H9 (cell line): ENCODE data around the gene MIA3. TPM values are rescaled to one million over a fixed set of nuclear protein-coding genes. Genes with fewer than 3 reads are reported as not detected.

ENCODE experiments used
- DNase-seq: peaks from one replicate; pipeline ENCODE4 v3.0.0-alpha.2; 2017
- H2AFZ ChIP-seq: one replicate; pipeline ENCODE4 v1.6.1; 2013; ENCODE audit warnings: mild to moderate bottlenecking, low read length, control low read depth, moderate library complexity
- H2AK5ac ChIP-seq: 2 replicates; pipeline ENCODE4 v1.6.1; 2013; ENCODE audit warnings: low read length, control low read depth, mixed read lengths; ENCODE audit not compliant: insufficient read length
- H2BK120ac ChIP-seq: one replicate; pipeline ENCODE4 v1.6.1; 2013; ENCODE audit warnings: low read depth, mild to moderate bottlenecking, low read length, control low read depth, inconsistent platforms; ENCODE audit not compliant: poor library complexity, severe bottlenecking
- H2BK12ac ChIP-seq: 2 replicates; pipeline ENCODE4 v1.6.1; 2013; ENCODE audit warnings: low read length, control low read depth, mixed read lengths, low read depth; ENCODE audit not compliant: insufficient read length
- H2BK15ac ChIP-seq: 2 replicates; pipeline ENCODE4 v1.6.1; 2013; ENCODE audit warnings: low read depth, low read length, control low read depth
- H2BK20ac ChIP-seq: one replicate; pipeline ENCODE4 v1.6.1; 2013; ENCODE audit warnings: low read depth, mild to moderate bottlenecking, low read length, control low read depth, inconsistent platforms; ENCODE audit not compliant: poor library complexity, severe bottlenecking
- H2BK5ac ChIP-seq: 2 replicates; pipeline ENCODE4 v1.6.1; 2013; ENCODE audit warnings: low read length, control low read depth, mixed read lengths; ENCODE audit not compliant: insufficient read length
- H3K14ac ChIP-seq: 2 replicates; pipeline ENCODE4 v1.6.1; 2013; ENCODE audit warnings: low read length, control low read depth; ENCODE audit not compliant: insufficient read depth
- H3K18ac ChIP-seq: 2 replicates; pipeline ENCODE4 v1.6.1; 2013; ENCODE audit warnings: low read depth, mild to moderate bottlenecking, mixed read lengths, low read length, control low read depth; ENCODE audit not compliant: insufficient read length
- H3K23ac ChIP-seq: 2 replicates; pipeline ENCODE4 v1.6.1; 2013; ENCODE audit warnings: low read length, control low read depth, mixed read lengths, low read depth; ENCODE audit not compliant: insufficient read length
- H3K23me2 ChIP-seq: 2 replicates; pipeline ENCODE4 v1.6.1; 2013; ENCODE audit warnings: low read depth, mild to moderate bottlenecking, mixed read lengths, low read length, control low read depth; ENCODE audit not compliant: insufficient read length, poor library complexity, severe bottlenecking
- H3K27ac ChIP-seq: 2 replicates; pipeline ENCODE4 v1.5.1; 2013; ENCODE audit warnings: low read length, control low read depth, mixed read lengths, low read depth; ENCODE audit not compliant: insufficient read length
- H3K27me3 ChIP-seq: 2 replicates; pipeline ENCODE4 v1.6.1; 2013; ENCODE audit warnings: low read length, control low read depth, inconsistent platforms; ENCODE audit not compliant: insufficient read depth
- H3K4ac ChIP-seq: 2 replicates; pipeline ENCODE4 v1.6.1; 2013; ENCODE audit warnings: low read depth, mild to moderate bottlenecking, control low read depth, inconsistent platforms, low read length, moderate library complexity
- H3K4me1 ChIP-seq: 2 replicates; pipeline ENCODE4 v1.6.1; 2013; ENCODE audit warnings: low read length, control low read depth, inconsistent platforms; ENCODE audit not compliant: insufficient read depth
- H3K4me2 ChIP-seq: 2 replicates; pipeline ENCODE4 v1.6.1; 2013; ENCODE audit warnings: low read length, control low read depth, mixed read lengths; ENCODE audit not compliant: insufficient read length, insufficient read depth
- H3K56ac ChIP-seq: 2 replicates; pipeline ENCODE4 v1.6.1; 2013; ENCODE audit warnings: low read depth, mild to moderate bottlenecking, mixed read lengths, low read length, control low read depth; ENCODE audit not compliant: insufficient read length
- H3K79me1 ChIP-seq: 2 replicates; pipeline ENCODE4 v1.6.1; 2013; ENCODE audit warnings: low read depth, mild to moderate bottlenecking, moderate library complexity, low read length, control low read depth, inconsistent platforms; ENCODE audit not compliant: insufficient read depth, poor library complexity, severe bottlenecking
- H3K79me2 ChIP-seq: 2 replicates; pipeline ENCODE4 v1.6.1; 2013; ENCODE audit warnings: low read length, control low read depth, inconsistent platforms; ENCODE audit not compliant: insufficient read depth
- H3K9ac ChIP-seq: 2 replicates; pipeline ENCODE4 v1.6.1; 2013; ENCODE audit warnings: low read length, control low read depth, mixed read lengths; ENCODE audit not compliant: insufficient read length; ENCODE audit errors: extremely low read depth
- H3K9me3 ChIP-seq: one replicate; pipeline ENCODE4 v1.6.1; 2013; ENCODE audit warnings: low read depth, low read length, inconsistent platforms; ENCODE audit not compliant: control insufficient read depth
- H3T11ph ChIP-seq: one replicate; pipeline ENCODE4 v1.6.1; 2013; ENCODE audit warnings: mild to moderate bottlenecking, low read length, control low read depth, inconsistent platforms
- H4K20me1 ChIP-seq: one replicate; pipeline ENCODE4 v1.6.1; 2013; ENCODE audit not compliant: control insufficient read depth, insufficient read length, insufficient read depth
- H4K5ac ChIP-seq: 2 replicates; pipeline ENCODE4 v1.6.1; 2013; ENCODE audit warnings: low read depth, mild to moderate bottlenecking, mixed read lengths, low read length, control low read depth; ENCODE audit not compliant: insufficient read length
- H4K8ac ChIP-seq: replicated peaks from 2 replicates; pipeline ENCODE4 v1.6.1; 2013; ENCODE audit warnings: low read length, control low read depth, mixed read lengths, low read depth; ENCODE audit not compliant: insufficient read length
- H4K91ac ChIP-seq: 2 replicates; pipeline ENCODE4 v1.6.1; 2013; ENCODE audit warnings: low read depth, mild to moderate bottlenecking, moderate library complexity, mixed read lengths, low read length, control low read depth; ENCODE audit not compliant: insufficient read length
- H3K27ac Mint-ChIP-seq, 3 experiments: 2 replicates in 2 of 3; 3 replicates in 1 of 3; pipeline ENCODE4 v1.8.0; 2020 to 2021; ENCODE audit warnings: mixed read lengths in 3 of 3, mild to moderate bottlenecking in 1 of 3, moderate library complexity in 1 of 3
- H3K27me3 Mint-ChIP-seq: 2 replicates; pipeline ENCODE4 v1.8.0; 2021; ENCODE audit warnings: low read depth, mild to moderate bottlenecking, moderate library complexity, mixed read lengths
- H3K36me3 Mint-ChIP-seq, 3 experiments: 2 replicates in 2 of 3; 3 replicates in 1 of 3; pipeline ENCODE4 v1.8.0; 2020 to 2021; ENCODE audit warnings: low read depth in 3 of 3, mixed read lengths in 3 of 3; ENCODE audit not compliant: insufficient read depth in 1 of 3
- H3K4me1 Mint-ChIP-seq, 2 experiments: 2 replicates each; pipeline ENCODE4 v1.8.0; 2020; ENCODE audit warnings: mixed read lengths in 2 of 2
- H3K4me3 Mint-ChIP-seq, 2 experiments: 2 replicates in 1 of 2; 3 replicates in 1 of 2; pipeline ENCODE4 v1.8.0; 2020 to 2021; ENCODE audit warnings: mild to moderate bottlenecking in 2 of 2, mixed read lengths in 2 of 2, moderate library complexity in 1 of 2
- H3K9me3 Mint-ChIP-seq, 2 experiments: 2 replicates in 1 of 2; 3 replicates in 1 of 2; pipeline ENCODE4 v1.8.0; 2020; ENCODE audit warnings: mild to moderate bottlenecking in 2 of 2, mixed read lengths in 2 of 2, moderate library complexity in 1 of 2
- CTCF ChIP-seq: fragments of 200-600 bp; sonication (generic); conservative IDR thresholded peaks from 3 replicates; pipeline ENCODE4 v1.8.0; 2021; ENCODE audit warnings: antibody characterized with exemption, mild to moderate bottlenecking
- WGBS: extraction: QIAGEN DNeasy Blood & Tissue Kit; methylation state at CpG from one replicate; pipeline ENCODE4 v1.1.7; 2013; ENCODE audit warnings: missing lambda C conversion rate, low lambda C conversion rate, mixed read lengths; ENCODE audit not compliant: insufficient read length; ENCODE audit errors: extremely low coverage; 5-methylcytosine and 5-hydroxymethylcytosine counted together
- total RNA-seq: library from RNA; stranded (reverse); gene quantifications from 2 replicates; pipeline ENCODE4 v1.2.1, GENCODE V29; 2021

Gene MIA3
- total RNA-seq, 1 experiment from 2014 or later = 55.5 TPM

GRCh38 chr1:222579316-222579715, 38.6 kb upstream of the MIA3 start:
- no peak overlapping the region for H3K14ac ChIP-seq
- H3T11ph ChIP-seq = no peak overlapping the region
- no peaks in the 10 kb centered on the region for H3K4me1 ChIP-seq
- WGBS = no CpG with 5 or more reads among the region's 3 CpGs
- Mint-ChIP-seq H3K4me1 (no peaks in the 10 kb centered on the region), H3K27ac (no peak overlapping the region), H3K4me3 (no peak overlapping the region), H3K36me3 (peaks cover 12 to 49% (median 37%) of the 10 kb centered on the region in 3 experiments), H3K9me3 (no peaks in the 10 kb centered on the region), H3K27me3 (no peaks in the 10 kb centered on the region)
- H2BK20ac ChIP-seq = no peak overlapping the region
- no peak for DNase-seq
- H4K8ac ChIP-seq = no peak overlapping the region
- no peak overlapping the region for H2AFZ ChIP-seq
- no peak overlapping the region for H2BK120ac ChIP-seq
- no peak overlapping the region for H4K5ac ChIP-seq
- no peak for TF ChIP-seq CTCF
- H3K79me1 ChIP-seq = no peaks in the 10 kb centered on the region
- H3K27me3 ChIP-seq = no peaks in the 10 kb centered on the region
- H2BK15ac ChIP-seq = no peak overlapping the region
- no peaks in the 10 kb centered on the region for H4K20me1 ChIP-seq
- no peak overlapping the region for H3K23ac ChIP-seq
- no peak overlapping the region for H2AK5ac ChIP-seq
- H3K18ac ChIP-seq = no peak overlapping the region
- H3K56ac ChIP-seq = no peak overlapping the region
- no peak overlapping the region for H2BK12ac ChIP-seq
- H3K27ac ChIP-seq = no peak overlapping the region
- H2BK5ac ChIP-seq = no peak overlapping the region
- no peak overlapping the region for H4K91ac ChIP-seq
- H3K4me2 ChIP-seq = no peak overlapping the region
- H3K4ac ChIP-seq = no peak overlapping the region
- H3K9me3 ChIP-seq = no peaks in the 10 kb centered on the region
- H3K79me2 ChIP-seq = no peaks in the 10 kb centered on the region; the same call in 1 of the 2 replicates
- no peak overlapping the region for H3K9ac ChIP-seq
- no peaks in the 10 kb centered on the region for H3K23me2 ChIP-seq
